Cardiac muscle cell (in vitro differentiated cells and primary cell): ENCODE results near the gene ZBTB47. TPM values are rescaled to one million over a fixed set of nuclear protein-coding genes. Genes with fewer than 3 reads are reported as not detected.
A peak's percentile ranks its signal among the peaks of the same experiment; 100 is the strongest.

Experiments
- DNase-seq, 2 donors: peaks; one replicate each; pipeline versions ENCODE4 v3.0.0 to v3.0.0-alpha.2; 2010 to 2017; ENCODE audit warnings: low read depth in 1 of 2, low spot score in 1 of 2
- H3K27ac ChIP-seq: fragments of 200-600 bp; sonication (generic); 2 replicates; pipeline ENCODE4 v1.5.1; 2016
- H3K27me3 ChIP-seq: fragments of 200-600 bp; sonication (generic); 2 replicates; pipeline ENCODE4 v1.6.0; 2016; ENCODE audit warnings: control low read depth
- H3K36me3 ChIP-seq: fragments of 200-600 bp; sonication (generic); 2 replicates; pipeline ENCODE4 v1.5.1; 2016; ENCODE audit warnings: control low read depth
- H3K4me1 ChIP-seq: fragments of 200-600 bp; sonication (generic); 2 replicates; pipeline ENCODE4 v1.8.1; 2017; ENCODE audit warnings: low read depth, mild to moderate bottlenecking, mixed run types
- H3K4me3 ChIP-seq: fragments of 200-600 bp; sonication (generic); 2 replicates; pipeline ENCODE4 v1.5.1; 2016; ENCODE audit warnings: mild to moderate bottlenecking
- H3K9me3 ChIP-seq: fragments of 200-600 bp; sonication (generic); 2 replicates; pipeline ENCODE4 v1.5.1; 2017; ENCODE audit warnings: low read depth, mild to moderate bottlenecking, control low read depth
- polyA plus RNA-seq: library from polyadenylated mRNA; unstranded; fragments of >200 nt; fragmentation: Nextera tagmentation; extraction: Ambion mirVana; gene quantifications from 2 replicates; pipeline ENCODE4 v1.2.1, GENCODE V29; 2016
- total RNA-seq: library from RNA; depleted of rRNA; stranded (reverse); fragments of >200 nt; gene quantifications from 2 replicates; pipeline ENCODE4 v1.2.3, GENCODE V29; 2016
- TF ChIP-seq, protein P1 (sequence below): IDR thresholded peaks from 2 replicates; pipeline ENCODE4 v1.5.1; 2012; ENCODE audit warnings: low read depth, mild to moderate bottlenecking, low read length

Gene ZBTB47
- total and polyA plus RNA-seq, 2 experiments from 2014 or later, result 4.1 to 30.1 TPM

DNA sequence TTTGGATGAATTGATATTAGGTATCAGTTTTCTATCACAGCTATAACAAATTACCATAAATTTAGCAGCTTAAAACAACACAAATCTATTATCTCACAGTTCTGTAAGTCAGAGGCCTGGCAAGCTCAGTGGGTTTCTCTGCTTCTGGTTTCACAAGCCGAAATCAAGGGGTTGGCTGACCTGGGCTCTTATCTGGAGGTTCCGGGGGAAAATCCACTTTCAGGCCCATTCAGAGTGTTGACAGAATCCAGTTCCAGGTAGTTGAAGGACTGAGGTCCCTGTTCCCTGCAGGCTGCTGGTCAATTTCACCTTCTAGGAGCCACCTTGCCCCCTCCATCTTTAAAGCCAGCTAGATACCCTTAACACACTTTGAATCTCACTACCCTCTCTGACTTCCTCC lies 60.2 kb downstream of the ZBTB47 start:
- H3K9me3 ChIP-seq, result no peaks in the 10 kb centered on the region
- no peak overlapping the region for H3K27ac ChIP-seq
- TF ChIP-seq, protein P1, sequence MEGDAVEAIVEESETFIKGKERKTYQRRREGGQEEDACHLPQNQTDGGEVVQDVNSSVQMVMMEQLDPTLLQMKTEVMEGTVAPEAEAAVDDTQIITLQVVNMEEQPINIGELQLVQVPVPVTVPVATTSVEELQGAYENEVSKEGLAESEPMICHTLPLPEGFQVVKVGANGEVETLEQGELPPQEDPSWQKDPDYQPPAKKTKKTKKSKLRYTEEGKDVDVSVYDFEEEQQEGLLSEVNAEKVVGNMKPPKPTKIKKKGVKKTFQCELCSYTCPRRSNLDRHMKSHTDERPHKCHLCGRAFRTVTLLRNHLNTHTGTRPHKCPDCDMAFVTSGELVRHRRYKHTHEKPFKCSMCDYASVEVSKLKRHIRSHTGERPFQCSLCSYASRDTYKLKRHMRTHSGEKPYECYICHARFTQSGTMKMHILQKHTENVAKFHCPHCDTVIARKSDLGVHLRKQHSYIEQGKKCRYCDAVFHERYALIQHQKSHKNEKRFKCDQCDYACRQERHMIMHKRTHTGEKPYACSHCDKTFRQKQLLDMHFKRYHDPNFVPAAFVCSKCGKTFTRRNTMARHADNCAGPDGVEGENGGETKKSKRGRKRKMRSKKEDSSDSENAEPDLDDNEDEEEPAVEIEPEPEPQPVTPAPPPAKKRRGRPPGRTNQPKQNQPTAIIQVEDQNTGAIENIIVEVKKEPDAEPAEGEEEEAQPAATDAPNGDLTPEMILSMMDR, result no peak
- DNase-seq, result peak in 1 of 2 donors; percentile 7
- no peaks in the 10 kb centered on the region for H3K27me3 ChIP-seq
- H3K4me3 ChIP-seq, result no peak overlapping the region
- H3K4me1 ChIP-seq, result no peaks in the 10 kb centered on the region
- no peaks in the 10 kb centered on the region for H3K36me3 ChIP-seq

DNA sequence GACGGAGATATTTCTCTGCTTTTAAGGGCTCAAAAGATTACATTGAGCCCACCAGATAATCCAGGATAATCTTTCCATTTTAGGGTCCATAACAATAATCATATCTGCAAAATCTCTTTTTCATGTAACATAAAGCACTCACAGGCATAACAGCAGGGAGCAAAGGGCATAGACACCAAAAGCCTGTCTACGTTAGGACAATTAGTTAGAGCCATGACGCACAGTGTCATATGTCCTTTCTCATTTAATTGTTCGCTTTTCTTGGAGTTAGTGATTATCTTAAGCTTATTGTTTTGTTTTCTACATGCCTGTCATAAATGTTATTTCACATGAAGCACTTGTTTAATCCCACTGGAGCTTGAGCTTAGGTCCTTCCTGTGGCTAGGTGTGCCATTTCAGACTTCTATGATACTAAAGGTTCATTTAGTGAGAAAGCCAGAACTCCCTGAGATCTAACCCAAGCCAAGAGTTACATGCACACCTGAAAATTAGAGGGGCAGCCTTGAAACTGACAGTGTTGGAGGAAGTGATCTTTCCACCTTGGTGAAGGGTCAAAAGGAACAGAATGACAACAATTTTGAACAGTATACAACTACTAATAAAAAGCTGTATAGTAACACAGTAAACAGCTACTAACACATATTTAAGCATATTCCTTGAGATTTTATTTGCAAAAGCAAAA lies 60.8 kb downstream of the ZBTB47 start:
- Histone ChIP-seq H3K27ac (no peak overlapping the region), H3K9me3 (no peaks in the 10 kb centered on the region), H3K4me1 (peaks cover 2% of the 10 kb centered on the region), H3K4me3 (no peak overlapping the region), H3K36me3 (no peaks in the 10 kb centered on the region), H3K27me3 (no peaks in the 10 kb centered on the region)
- TF ChIP-seq, protein P1, result no peak
- no peak for DNase-seq

Other genes with a start within 250 kb of the ZBTB47 start
- 4.3 and 5.4 TPM in 2 replicates for gene LYZL4, start 243.1 kb upstream of the ZBTB47 start, total RNA-seq
- gene LYZL4, start 243.1 kb upstream of the ZBTB47 start, polyA plus RNA-seq, result 4.9 and 6.9 TPM in 2 replicates
- gene VIPR1, start 151.1 kb upstream of the ZBTB47 start, total RNA-seq, result 0.35 and 1.6 TPM in 2 replicates
- gene VIPR1, start 151.1 kb upstream of the ZBTB47 start, polyA plus RNA-seq, result 0.60 and 0.86 TPM in 2 replicates
- 30.9 and 41.6 TPM in 2 replicates for gene SEC22C, start 71.7 kb upstream of the ZBTB47 start, total RNA-seq
- gene SEC22C, start 71.7 kb upstream of the ZBTB47 start, polyA plus RNA-seq, result 31.6 and 43.6 TPM in 2 replicates
- gene SS18L2, start 62.8 kb upstream of the ZBTB47 start, total RNA-seq, result 8.9 and 9.7 TPM in 2 replicates
- 33.2 and 49.7 TPM in 2 replicates for gene SS18L2, start 62.8 kb upstream of the ZBTB47 start, polyA plus RNA-seq
- gene NKTR, start 53.0 kb upstream of the ZBTB47 start, total RNA-seq, result 24.6 and 75.3 TPM in 2 replicates
- gene NKTR, start 53.0 kb upstream of the ZBTB47 start, polyA plus RNA-seq, result 50.5 and 79.5 TPM in 2 replicates
- 0.14 and 0.39 TPM in 2 replicates for gene KLHL40, start 31.8 kb downstream of the ZBTB47 start, total RNA-seq
- 0.39 and 0.66 TPM in 2 replicates for gene KLHL40, start 31.8 kb downstream of the ZBTB47 start, polyA plus RNA-seq
- 4.6 and 7.8 TPM in 2 replicates for gene HHATL, start 49.1 kb downstream of the ZBTB47 start, total RNA-seq
- gene HHATL, start 49.1 kb downstream of the ZBTB47 start, polyA plus RNA-seq, result 8.1 and 17.4 TPM in 2 replicates
- gene CCDC13, start 119.6 kb downstream of the ZBTB47 start, total RNA-seq, result 1.5 and 3.3 TPM in 2 replicates
- 2.8 and 3.1 TPM in 2 replicates for gene CCDC13, start 119.6 kb downstream of the ZBTB47 start, polyA plus RNA-seq
- gene HIGD1A, start 150.8 kb downstream of the ZBTB47 start, total RNA-seq, result 121 and 167 TPM in 2 replicates
- 352 and 445 TPM in 2 replicates for gene HIGD1A, start 150.8 kb downstream of the ZBTB47 start, polyA plus RNA-seq
- gene ACKR2, start 155.7 kb downstream of the ZBTB47 start, total RNA-seq, result 0.15 and 0.35 TPM in 2 replicates
- 2.8 and 3.6 TPM in 2 replicates for gene ACKR2, start 155.7 kb downstream of the ZBTB47 start, polyA plus RNA-seq
- gene CYP8B1, start 222.2 kb downstream of the ZBTB47 start, total RNA-seq, result not detected in 2 replicates
- gene CYP8B1, start 222.2 kb downstream of the ZBTB47 start, polyA plus RNA-seq, result not detected in 2 replicates